PC-3 (cell line): ENCODE results near the gene RWDD3. TPM values are rescaled to one million over a fixed set of nuclear protein-coding genes. Genes with fewer than 3 reads are reported as not detected.

Experiments
- ATAC-seq: fragments of 200-7000 bp; cut with Tn5 transposase; 2 replicates; pipeline ENCODE4 v1.9.1; 2020; ENCODE audit warnings: mild to moderate bottlenecking, moderate library complexity
- BruUV-seq: library from RNA; stranded (reverse); fragments of 400-500 nt; replicated peaks from 2 replicates; lab custom pipeline; 2021; lab: Mats Ljungman, UMichigan
- CTCF ChIA-PET: fragments of 300-600 bp; sonication (Branson Sonifier 250); formaldehyde crosslinking; loops from one replicate; lab custom pipeline; 2022; ENCODE audit warnings: antibody characterized with exemption; lab: Charles Lee
- POLR2A ChIA-PET: fragments of 300-600 bp; sonication (Branson Sonifier 250); formaldehyde crosslinking; loops from one replicate; lab custom pipeline; 2022; ENCODE audit warnings: antibody characterized with exemption; ENCODE audit not compliant: unreplicated experiment; lab: Charles Lee
- DNase-seq: peaks from one replicate; pipeline ENCODE4 v3.0.0-alpha.2; 2015
- H2AFZ ChIP-seq: fragments of 300-600 bp; sonication (generic); 2 replicates; pipeline ENCODE4 v1.6.0; 2016; ENCODE audit warnings: antibody characterized with exemption, low read length
- H3F3A ChIP-seq: fragments of 300-600 bp; sonication (generic); one replicate; pipeline ENCODE4 v1.6.0; 2017; ENCODE audit warnings: antibody characterized with exemption, low read length, control low read depth, mild to moderate bottlenecking; ENCODE audit not compliant: unreplicated experiment
- H3K27ac ChIP-seq: fragments of 300-600 bp; sonication (generic); 2 replicates; pipeline ENCODE4 v1.5.1; 2016; ENCODE audit warnings: mild to moderate bottlenecking, low read length
- H3K27me3 ChIP-seq: fragments of 300-600 bp; sonication (generic); 2 replicates; pipeline ENCODE4 v1.6.1; 2016; ENCODE audit warnings: low read length, mixed read lengths
- H3K36me3 ChIP-seq: fragments of 300-600 bp; sonication (generic); 2 replicates; pipeline ENCODE4 v1.6.1; 2016; ENCODE audit warnings: low read depth, mixed run types, low read length, mixed read lengths
- H3K4me1 ChIP-seq: fragments of 300-600 bp; sonication (generic); 2 replicates; pipeline ENCODE4 v1.5.1; 2016; ENCODE audit warnings: low read length; ENCODE audit not compliant: insufficient read depth
- H3K4me2 ChIP-seq: fragments of 300-600 bp; sonication (generic); 2 replicates; pipeline ENCODE4 v1.6.0; 2016; ENCODE audit warnings: low read length
- H3K4me3 ChIP-seq: fragments of 300-600 bp; sonication (generic); 2 replicates; pipeline ENCODE4 v1.5.1; 2016; ENCODE audit warnings: mild to moderate bottlenecking, low read length, mixed read lengths
- H3K79me2 ChIP-seq: fragments of 300-600 bp; sonication (generic); 2 replicates; pipeline ENCODE4 v1.6.1; 2017; ENCODE audit warnings: low read length, mixed read lengths
- H3K9ac ChIP-seq: fragments of 300-600 bp; sonication (generic); 2 replicates; pipeline ENCODE4 v1.6.0; 2016; ENCODE audit warnings: mild to moderate bottlenecking, low read length
- H3K9me2 ChIP-seq: fragments of 300-600 bp; sonication (generic); replicated peaks from 2 replicates; pipeline ENCODE4 v1.6.1; 2016; ENCODE audit warnings: mixed run types, low read length, mixed read lengths
- H3K9me3 ChIP-seq: fragments of 300-600 bp; sonication (generic); 2 replicates; pipeline ENCODE4 v1.6.1; 2016; ENCODE audit warnings: low read length, mixed read lengths
- H4K20me1 ChIP-seq: fragments of 300-600 bp; sonication (generic); 2 replicates; pipeline ENCODE4 v1.6.1; 2016; ENCODE audit warnings: low read length, mixed read lengths
- EZH2 ChIP-seq: fragments of 300-600 bp; sonication (generic); IDR thresholded peaks from one replicate; pipeline ENCODE4 v1.6.1; 2017; ENCODE audit warnings: antibody characterized with exemption, mild to moderate bottlenecking, low read length; ENCODE audit not compliant: unreplicated experiment
- EZH2phosphoT487 ChIP-seq: fragments of 300-600 bp; sonication (generic); IDR thresholded peaks from 2 replicates; pipeline ENCODE4 v1.6.1; 2018; ENCODE audit warnings: mild to moderate bottlenecking, antibody characterized with exemption, low read length, borderline replicate concordance
- intact Hi-C: fragments of 100-400 bp; cut with micrococcal nuclease; formaldehyde crosslinking; loops from 2 replicates; pipeline ENCODE4 v1.9.0; 2023
- total RNA-seq: library from RNA; depleted of rRNA; stranded (reverse); fragments of >200 nt; gene quantifications from 2 replicates; pipeline ENCODE4 v1.2.3, GENCODE V29; 2014
- TF ChIP-seq, protein P1 (sequence below): fragments of 300-600 bp; sonication (generic); conservative IDR thresholded peaks from 2 replicates; pipeline ENCODE4 v1.5.1; 2017; ENCODE audit warnings: antibody characterized with exemption, low read depth, mild to moderate bottlenecking, low read length

The RWDD3 gene
- total RNA-seq, 1 experiment from 2014 or later = 10.4 TPM

DNA sequence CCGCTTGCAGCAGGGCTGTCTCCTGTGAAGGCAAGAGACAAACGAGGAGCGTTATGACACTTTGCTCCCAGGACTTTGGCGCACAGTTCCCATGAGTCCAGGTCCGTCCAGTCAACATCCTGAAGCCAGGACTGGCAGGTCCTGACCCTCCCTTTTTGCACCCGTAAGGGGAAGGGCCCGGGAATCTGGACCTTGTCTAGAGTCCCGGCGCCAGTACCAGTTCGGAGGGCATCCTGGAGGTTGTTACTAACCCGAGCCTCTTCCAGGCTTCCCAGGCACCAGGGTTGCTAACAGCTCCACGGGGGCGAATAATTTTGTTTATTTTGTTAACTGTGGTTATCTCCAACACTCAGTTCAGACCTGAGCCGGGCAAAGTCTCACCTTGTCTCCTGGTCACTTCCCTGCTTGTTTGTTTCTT lies 682 bp upstream of the RWDD3 start:
- TSS peak; percentile 77 for BruUV-seq
- ATAC-seq (peak; percentile 25), DNase-seq (peak; percentile 27)
- Histone ChIP-seq H3K9me3 (no peaks in the 10 kb centered on the region), H3K4me1 (peaks cover 32% of the 10 kb centered on the region), H3K9me2 (no peaks in the 10 kb centered on the region), H3K36me3 (no peaks in the 10 kb centered on the region), H3K4me2 (peak overlapping the region; percentile 88), H3K9ac (peak overlapping the region; percentile 66), H4K20me1 (no peaks in the 10 kb centered on the region), H2AFZ (peak overlapping the region; percentile 92), H3K27ac (peak overlapping the region; percentile 21; the same call in 1 of the 2 replicates), H3F3A (no peaks in the 10 kb centered on the region), H3K4me3 (peak overlapping the region; percentile 94), H3K27me3 (no peaks in the 10 kb centered on the region), H3K79me2 (peaks cover 31% of the 10 kb centered on the region)
- intact Hi-C loops = loop anchor here (1.0 to 5.0 kb wide), 3 partner anchors 136 to 379 kb away; no protein-coding TSS in a partner anchor
- no peak for TF ChIP-seq EZH2phosphoT487
- TF ChIP-seq EZH2 = no peak
- TF ChIP-seq, protein P1, sequence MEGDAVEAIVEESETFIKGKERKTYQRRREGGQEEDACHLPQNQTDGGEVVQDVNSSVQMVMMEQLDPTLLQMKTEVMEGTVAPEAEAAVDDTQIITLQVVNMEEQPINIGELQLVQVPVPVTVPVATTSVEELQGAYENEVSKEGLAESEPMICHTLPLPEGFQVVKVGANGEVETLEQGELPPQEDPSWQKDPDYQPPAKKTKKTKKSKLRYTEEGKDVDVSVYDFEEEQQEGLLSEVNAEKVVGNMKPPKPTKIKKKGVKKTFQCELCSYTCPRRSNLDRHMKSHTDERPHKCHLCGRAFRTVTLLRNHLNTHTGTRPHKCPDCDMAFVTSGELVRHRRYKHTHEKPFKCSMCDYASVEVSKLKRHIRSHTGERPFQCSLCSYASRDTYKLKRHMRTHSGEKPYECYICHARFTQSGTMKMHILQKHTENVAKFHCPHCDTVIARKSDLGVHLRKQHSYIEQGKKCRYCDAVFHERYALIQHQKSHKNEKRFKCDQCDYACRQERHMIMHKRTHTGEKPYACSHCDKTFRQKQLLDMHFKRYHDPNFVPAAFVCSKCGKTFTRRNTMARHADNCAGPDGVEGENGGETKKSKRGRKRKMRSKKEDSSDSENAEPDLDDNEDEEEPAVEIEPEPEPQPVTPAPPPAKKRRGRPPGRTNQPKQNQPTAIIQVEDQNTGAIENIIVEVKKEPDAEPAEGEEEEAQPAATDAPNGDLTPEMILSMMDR = no peak
- POLR2A ChIA-PET = interaction anchor here (0.7 to 1.6 kb wide), 5 partner anchors 10 to 379 kb away, joined by 4 to 33 read pairs (median 7); partner anchors contain the start of genes ALG14 and TLCD4
- CTCF ChIA-PET = interaction anchor here (0.6 to 2.0 kb wide), 22 partner anchors 10 to 379 kb away, joined by 3 to 51 read pairs (median 5); partner anchors contain the start of genes ALG14 and TLCD4

DNA sequence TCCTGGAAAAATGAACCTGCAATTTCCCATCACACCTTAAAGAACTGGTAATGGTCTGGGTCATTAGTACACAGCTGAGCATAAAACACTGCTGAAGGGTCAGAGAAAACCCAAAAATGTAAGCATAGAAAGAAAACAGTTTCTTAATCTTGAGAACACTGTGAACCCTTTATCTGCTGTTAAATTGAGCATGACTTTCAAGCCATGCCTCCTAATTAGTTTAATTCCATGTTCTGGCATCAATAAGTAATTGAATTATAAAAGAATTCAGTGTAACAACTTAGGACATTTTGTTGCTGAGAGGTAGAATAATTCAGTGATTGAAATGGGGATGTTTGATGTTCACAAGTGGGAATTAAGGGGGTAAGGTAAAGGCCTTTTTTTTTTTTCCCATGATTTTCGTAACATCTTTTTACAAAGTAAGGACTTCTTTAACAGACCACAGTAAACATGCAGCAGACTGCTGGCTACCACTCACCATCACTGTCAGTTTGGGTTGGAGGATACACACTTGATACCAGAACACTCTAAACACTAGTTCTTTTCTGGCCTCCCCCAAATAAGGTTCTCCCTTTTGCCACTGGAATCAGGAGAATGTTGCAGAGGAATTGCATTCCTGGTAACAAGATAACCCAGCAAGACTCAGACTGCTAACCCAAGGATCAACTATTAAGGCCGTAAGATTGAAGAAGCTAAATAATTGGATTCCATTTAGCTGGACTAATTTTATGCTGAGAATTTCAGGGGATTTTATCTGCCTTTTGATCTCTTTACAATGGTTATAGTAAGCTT lies 3.0 kb downstream of the RWDD3 start:
- Histone ChIP-seq H3K9me3 (no peaks in the 10 kb centered on the region), H3K27me3 (no peaks in the 10 kb centered on the region), H3K36me3 (peaks cover 12% of the 10 kb centered on the region), H3K9ac (no peak overlapping the region), H3K4me1 (peaks cover 9% of the 10 kb centered on the region), H4K20me1 (no peaks in the 10 kb centered on the region), H3F3A (no peaks in the 10 kb centered on the region), H2AFZ (no peak overlapping the region), H3K9me2 (no peaks in the 10 kb centered on the region), H3K79me2 (peaks cover 44% of the 10 kb centered on the region), H3K4me2 (no peak overlapping the region), H3K4me3 (no peak overlapping the region), H3K27ac (no peak overlapping the region)
- no TSS peak for BruUV-seq
- ATAC-seq (no peak), DNase-seq (no peak)
- intact Hi-C loops = no loop called here
- CTCF ChIA-PET = no interaction called here
- POLR2A ChIA-PET = no interaction called here
- TF ChIP-seq EZH2 (no peak), EZH2phosphoT487 (no peak)
- TF ChIP-seq, protein P1 = no peak
